HepG2 (cell line): ENCODE data around the gene STBD1. TPM values are rescaled to one million over a fixed set of nuclear protein-coding genes. Genes with fewer than 3 reads are reported as not detected.

Experiments
- BRCA1 ChIP-seq: sonication (generic); formaldehyde crosslinking; IDR thresholded peaks from 2 replicates; pipeline ENCODE4 v1.4.0; 2020; ENCODE audit warnings: missing genetic modification reagents
- CTCF ChIP-seq: sonication (generic); formaldehyde crosslinking; IDR thresholded peaks from 2 replicates; pipeline ENCODE4 v1.5.0; 2020; ENCODE audit warnings: mild to moderate bottlenecking, missing genetic modification reagents, moderate library complexity
- FOXK1 ChIP-seq: sonication (generic); formaldehyde crosslinking; IDR thresholded peaks from 2 replicates; pipeline ENCODE4 v1.4.0; 2020; ENCODE audit warnings: low read depth, missing genetic modification reagents, borderline replicate concordance
- HNF4G ChIP-seq, 2 experiments: sonication (generic) in 1 of 2; formaldehyde crosslinking in 1 of 2; IDR thresholded peaks; 2 replicates each; pipeline versions ENCODE4 v1.4.0 to v1.6.1; 2011 to 2020; ENCODE audit warnings: borderline replicate concordance in 2 of 2, low read depth in 2 of 2, mild to moderate bottlenecking in 2 of 2, low read length in 1 of 2, missing genetic modification reagents in 1 of 2, moderate library complexity in 1 of 2
- HOXA3 ChIP-seq: sonication (generic); formaldehyde crosslinking; IDR thresholded peaks from 2 replicates; pipeline ENCODE4 v1.5.0; 2020; ENCODE audit warnings: missing genetic modification reagents
- KLF13 ChIP-seq: sonication (generic); formaldehyde crosslinking; IDR thresholded peaks from 2 replicates; pipeline ENCODE4 v1.4.0; 2020; ENCODE audit warnings: mild to moderate bottlenecking, missing genetic modification reagents
- LBX2 ChIP-seq: sonication (generic); formaldehyde crosslinking; IDR thresholded peaks from 2 replicates; pipeline ENCODE4 v1.5.0; 2020; ENCODE audit warnings: missing genetic modification reagents, mild to moderate bottlenecking, borderline replicate concordance
- MLXIP ChIP-seq: sonication (generic); formaldehyde crosslinking; IDR thresholded peaks from 2 replicates; pipeline ENCODE4 v1.9.0; 2021; ENCODE audit warnings: missing genetic modification reagents, borderline replicate concordance
- NFYC ChIP-seq: IDR thresholded peaks from 2 replicates; pipeline ENCODE4 v1.6.1; 2016; ENCODE audit warnings: missing genetic modification reagents, missing compliant biosample characterization
- RXRB ChIP-seq: IDR thresholded peaks from 2 replicates; pipeline ENCODE4 v1.6.1; 2016; ENCODE audit warnings: borderline replicate concordance, missing genetic modification reagents, missing compliant biosample characterization
- SMC3 ChIP-seq: IDR thresholded peaks from 2 replicates; pipeline ENCODE4 v1.6.1; 2011; ENCODE audit warnings: low read length, improper control_type of control experiment
- TBX2 ChIP-seq: sonication (generic); formaldehyde crosslinking; IDR thresholded peaks from 2 replicates; pipeline ENCODE4 v1.5.0; 2020; ENCODE audit warnings: missing genetic modification reagents, mild to moderate bottlenecking, borderline replicate concordance
- TEAD2 ChIP-seq: sonication (generic); formaldehyde crosslinking; IDR thresholded peaks from 2 replicates; pipeline ENCODE4 v1.9.0; 2021; ENCODE audit warnings: missing genetic modification reagents
- TP53 ChIP-seq: sonication (generic); formaldehyde crosslinking; conservative IDR thresholded peaks from 2 replicates; pipeline ENCODE4 v1.4.0; 2020; ENCODE audit warnings: missing genetic modification reagents
- ZBTB7A ChIP-seq: sonication (generic); formaldehyde crosslinking; IDR thresholded peaks from 2 replicates; pipeline ENCODE4 v1.8.0; 2022; ENCODE audit warnings: mild to moderate bottlenecking, missing genetic modification reagents
- ZNF407 ChIP-seq: sonication (generic); formaldehyde crosslinking; IDR thresholded peaks from one replicate; pipeline ENCODE4 v1.5.1; 2020; ENCODE audit warnings: mild to moderate bottlenecking, missing genetic modification reagents; ENCODE audit errors: not compliant biosample characterization
- ZNF674 ChIP-seq: sonication (generic); formaldehyde crosslinking; IDR thresholded peaks from 2 replicates; pipeline ENCODE4 v1.5.0; 2020; ENCODE audit warnings: low read depth, mild to moderate bottlenecking, missing genetic modification reagents
- polyA plus RNA-seq, 8 experiments: library from polyadenylated mRNA; depleted of rRNA in 3 of 8; stranded (reverse) in 7 of 8; unstranded in 1 of 8; fragments of >200 nt; fragmentation: Illumina TruSeq in 4 of 8; extraction: Trizol in 4 of 8; gene quantifications; 2 replicates each; pipeline versions ENCODE4 v1.2.1 to v1.2.3, GENCODE V29; 2011 to 2016; ENCODE audit warnings: low read depth in 4 of 8, missing spikeins in 1 of 8, mixed read lengths in 1 of 8; ENCODE audit not compliant: insufficient read depth in 1 of 8
- total RNA-seq, 5 experiments: library from RNA; depleted of rRNA; stranded (reverse); fragments of >200 nt; fragmentation: Illumina TruSeq; extraction: Trizol; gene quantifications; 2 replicates each; pipeline ENCODE4 v1.2.3, GENCODE V29; 2016; ENCODE audit warnings: low read depth in 1 of 5

The STBD1 gene
- total and polyA plus RNA-seq, 2 of the 13 experiments (the other 11 are each of a cell fraction or from before 2014, with no cell fraction given) = 2.8 to 4.3 TPM

- TF ChIP-seq ZNF674 (CRISPR knock-in tag) (no peak), TEAD2 (CRISPR knock-in tag) (no peak), ZNF407 (CRISPR knock-in tag) (no peak), SMC3 (no peak), TP53 (CRISPR knock-in tag) (no peak), HOXA3 (no peak), BRCA1 (CRISPR knock-in tag) (no peak), LBX2 (CRISPR knock-in tag) (no peak), TBX2 (CRISPR knock-in tag) (no peak; the same call in 1 of the 2 replicates), NFYC (CRISPR knock-in tag) (no peak; the same call in 1 of the 2 replicates), KLF13 (no peak), ZBTB7A (CRISPR knock-in tag) (no peak), RXRB (CRISPR knock-in tag) (peak; percentile 90), CTCF (CRISPR knock-in tag) (no peak), FOXK1 (0 out of 2 replicates have a peak, but pooled peaks have one; percentile 17), HNF4G (IDR thresholded peaks at IDR 0.05; ENCODE audit: borderline replicate concordance, low read depth, low read length) (no peak), HNF4G (CRISPR knock-in tag; IDR thresholded peaks at IDR 0.05; ENCODE audit: borderline replicate concordance, low read depth) (no peak), MLXIP (no peak)
Observed at GRCh38 chr4:76308548-76308947, 2.0 kb downstream of the STBD1 start (continued).
